AG04450 (cell line): Measurements from ENCODE around the gene ZNF593. TPM values are rescaled to one million over a fixed set of nuclear protein-coding genes. Genes with fewer than 3 reads are reported as not detected.

ENCODE experiments used
- CTCF ChIA-PET: fragments of 300-600, 350-600 bp; formaldehyde crosslinking; extraction: SDS; loops from one replicate; lab custom pipeline; 2022; ENCODE audit warnings: antibody characterized with exemption, inconsistent platforms; lab: Charles Lee
- POLR2A ChIA-PET: fragments of 350-600 bp; formaldehyde crosslinking; extraction: SDS; loops from one replicate; lab custom pipeline; 2021; ENCODE audit warnings: antibody characterized with exemption, inconsistent platforms; lab: Yijun Ruan, JAX
- DNase-seq: peaks from one replicate; pipeline ENCODE4 v3.0.0-alpha.2; 2011; ENCODE audit warnings: low read depth, low spot score
- H3K27ac ChIP-seq: one replicate; pipeline ENCODE4 v1.5.1; 2012; ENCODE audit warnings: low read depth, low read length, control low read depth
- H3K27me3 ChIP-seq: one replicate; pipeline ENCODE4 v1.6.0; 2012; ENCODE audit warnings: low read length; ENCODE audit not compliant: control insufficient read depth, insufficient read depth
- H3K4me3 ChIP-seq: 2 replicates; pipeline ENCODE4 v1.5.1; 2011; ENCODE audit warnings: mild to moderate bottlenecking, low read depth, low read length, control low read depth
- H3K9me3 ChIP-seq: 2 replicates; pipeline ENCODE4 v1.5.1; 2012; ENCODE audit warnings: low read length; ENCODE audit not compliant: control insufficient read depth, insufficient read depth
- CTCF ChIP-seq: IDR thresholded peaks from 2 replicates; pipeline ENCODE4 v1.5.1; 2011; ENCODE audit warnings: low read depth, low read length, control low read depth, inconsistent platforms
- polyA plus RNA-seq: library from polyadenylated mRNA; depleted of rRNA; stranded (reverse); fragments of >200 nt; gene quantifications from 2 replicates; pipeline ENCODE4 v1.2.3, GENCODE V29; 2011

The ZNF593 gene
- polyA plus RNA-seq, 1 experiment: 19.7 TPM

- ChIA-PET POLR2A (no interaction called here), CTCF (interaction anchor here (0.6 to 1.6 kb wide), 8 partner anchors 10 to 556 kb away, joined by 3 to 13 read pairs (median 4); no protein-coding TSS in a partner anchor)
- Histone ChIP-seq H3K27me3 (peaks cover 19% of the 10 kb centered on the region), H3K27ac (no peak overlapping the region), H3K4me3 (no peak overlapping the region), H3K9me3 (no peaks in the 10 kb centered on the region; the same call in 1 of the 2 replicates)
- no peak for DNase-seq
- TF ChIP-seq CTCF: no peak
Observed at GRCh38 chr1:26163684-26164035, 6.0 kb upstream of the ZNF593 start.

- POLR2A ChIA-PET: no interaction called here
- Histone ChIP-seq H3K27me3 (peaks cover 17% of the 10 kb centered on the region), H3K27ac (no peak overlapping the region), H3K9me3 (no peaks in the 10 kb centered on the region; the same call in 1 of the 2 replicates), H3K4me3 (peak overlapping the region; percentile 40)
- CTCF ChIA-PET: interaction anchor here (0.5 to 1.8 kb wide), 9 partner anchors 8 to 158 kb away, joined by 3 to 13 read pairs (median 5); no protein-coding TSS in a partner anchor
- no peak for DNase-seq
- TF ChIP-seq CTCF: peak; percentile 24
Observed at GRCh38 chr1:26164036-26164860, 5.5 kb upstream of the ZNF593 start.

- no peak overlapping the region for H3K27ac ChIP-seq
- POLR2A ChIA-PET: no interaction called here
- no peak for DNase-seq
- TF ChIP-seq CTCF: no peak
- CTCF ChIA-PET: interaction anchor here (0.5 to 1.8 kb wide), 5 partner anchors 9 to 157 kb away, joined by 4 to 12 read pairs (median 5); no protein-coding TSS in a partner anchor
- H3K9me3 ChIP-seq: no peaks in the 10 kb centered on the region; the same call in 1 of the 2 replicates
- peaks cover 17% of the 10 kb centered on the region for H3K27me3 ChIP-seq
- H3K4me3 ChIP-seq: no peak overlapping the region
Observed at GRCh38 chr1:26164861-26165842, 4.6 kb upstream of the ZNF593 start.

- no peak overlapping the region for H3K27ac ChIP-seq
- ChIA-PET POLR2A (no interaction called here), CTCF (interaction anchor here (1.3 kb wide), 1 partner anchor 198 kb away, joined by 3 read pairs; no protein-coding TSS in a partner anchor)
- no peak for TF ChIP-seq CTCF
- H3K4me3 ChIP-seq: no peak overlapping the region
- no peak for DNase-seq
- peaks cover 14% of the 10 kb centered on the region for H3K27me3 ChIP-seq
- H3K9me3 ChIP-seq: no peaks in the 10 kb centered on the region; the same call in 1 of the 2 replicates
Observed at GRCh38 chr1:26166719-26167281, 2.9 kb upstream of the ZNF593 start.
